ENCODE data around the gene ITGAL. TPM values are rescaled to one million over a fixed set of nuclear protein-coding genes. Genes with fewer than 3 reads are reported as not detected.

ITGAL gene
- total and polyA plus RNA-seq, 2 donors (not counting 3 experiments of a cell fraction or from before 2014, with no cell fraction given), result not detected

- no peak overlapping the region for H3K4me3 ChIP-seq (replicated peaks in 1 of 3; ENCODE audit: insufficient read depth in 1 of 3, low read depth in 1 of 3, low read length in 3 of 3)
- H4K20me1 ChIP-seq (replicated peaks; ENCODE audit: control insufficient read depth, extremely low read depth, insufficient read depth, low read length), result no peaks in the 10 kb centered on the region
- no peak overlapping the region for H3K9ac ChIP-seq (replicated peaks; ENCODE audit: extremely low read depth, insufficient read depth, low read length)
- no peak for DNase-seq (ENCODE audit: low read depth, low spot score)
- intact Hi-C loops (cut with micrococcal nuclease) (no loop called here), dilution Hi-C loops (cut with MboI; ENCODE audit: extremely low pct_ligation_motif_present, low sequenced_read_pairs) (no loop called here)
- no peak overlapping the region for H3K27ac ChIP-seq (ENCODE audit: insufficient read depth, low read depth, low read length)
- no peak for FAIRE-seq
- H3K36me3 ChIP-seq (ENCODE audit: control insufficient read depth in 2 of 2, extremely low read depth in 1 of 2, insufficient read depth in 2 of 2, low read length in 2 of 2), result no peaks in the 10 kb centered on the region
- H3K9me3 ChIP-seq (replicated peaks; ENCODE audit: control insufficient read depth, insufficient read depth, low read length), result no peaks in the 10 kb centered on the region
- H3K9me1 ChIP-seq (replicated peaks; ENCODE audit: control insufficient read depth, extremely low read depth, insufficient read depth, low read length), result no peaks in the 10 kb centered on the region
- H3K27me3 ChIP-seq (ENCODE audit: control insufficient read depth in 2 of 2, insufficient read depth in 2 of 2, low read length in 2 of 2), result peaks cover 0 to 7% of the 10 kb centered on the region in 2 experiments
- H3K4me1 ChIP-seq (ENCODE audit: control insufficient read depth, extremely low read depth, insufficient read depth, low read length), result no peaks in the 10 kb centered on the region
- TF ChIP-seq JUN (IDR thresholded peaks at IDR 0.05; ENCODE audit: borderline replicate concordance, insufficient read depth, insufficient read length, low read depth) (no peak), POLR2A (IDR thresholded peaks at IDR 0.05; ENCODE audit: low read depth, low read length) (no peak), FOS (IDR thresholded peaks at IDR 0.05; ENCODE audit: borderline replicate concordance, insufficient read depth, low read length) (no peak), CTCF (IDR thresholded peaks at IDR 0.05; ENCODE audit: extremely low read depth in 1 of 2, insufficient read depth in 1 of 2, low read depth in 1 of 2, low read length in 2 of 2) (no peak), GATA2 (IDR thresholded peaks at IDR 0.05; ENCODE audit: insufficient read depth, insufficient read length, low read depth, low read length) (no peak), MAX (IDR thresholded peaks at IDR 0.05; ENCODE audit: insufficient read depth, insufficient read length) (no peak), MYC (IDR thresholded peaks at IDR 0.05; ENCODE audit: low read depth, low read length) (no peak), POLR2AphosphoS5 (IDR thresholded peaks at IDR 0.05; ENCODE audit: insufficient read depth, low read depth, low read length) (no peak), EZH2 (IDR thresholded peaks at IDR 0.05; ENCODE audit: borderline replicate concordance, low read depth, low read length, severe bottlenecking) (no peak)
- BruUV-seq (replicated peaks), result no TSS peak
- no peaks in the 10 kb centered on the region for H3K79me2 ChIP-seq (ENCODE audit: control insufficient read depth, insufficient read depth, low read length)
- ChIA-PET POLR2A (no interaction called here), CTCF (interaction anchor here (0.9 to 1.0 kb wide), 2 partner anchors 12 to 16 kb away, joined by 3 read pairs; partner anchors contain the start of gene ZNF768)
- no peak overlapping the region for H3K4me2 ChIP-seq (ENCODE audit: insufficient read depth, low read length)
- H2AFZ ChIP-seq (ENCODE audit: low read depth, low read length), result no peak overlapping the region
Measured at GRCh38 chr16:30510376-30510938, 37.9 kb downstream of the ITGAL start.

Data from endothelial cell of umbilical vein (primary cell).